ENCODE measurements around the gene NT5E.
"Not testable (repeated sequence)": the region's sequence is repeated elsewhere in the genome, so short reads cannot be mapped to it uniquely, and the experiment has no call there.

Gene NT5E

DNA sequence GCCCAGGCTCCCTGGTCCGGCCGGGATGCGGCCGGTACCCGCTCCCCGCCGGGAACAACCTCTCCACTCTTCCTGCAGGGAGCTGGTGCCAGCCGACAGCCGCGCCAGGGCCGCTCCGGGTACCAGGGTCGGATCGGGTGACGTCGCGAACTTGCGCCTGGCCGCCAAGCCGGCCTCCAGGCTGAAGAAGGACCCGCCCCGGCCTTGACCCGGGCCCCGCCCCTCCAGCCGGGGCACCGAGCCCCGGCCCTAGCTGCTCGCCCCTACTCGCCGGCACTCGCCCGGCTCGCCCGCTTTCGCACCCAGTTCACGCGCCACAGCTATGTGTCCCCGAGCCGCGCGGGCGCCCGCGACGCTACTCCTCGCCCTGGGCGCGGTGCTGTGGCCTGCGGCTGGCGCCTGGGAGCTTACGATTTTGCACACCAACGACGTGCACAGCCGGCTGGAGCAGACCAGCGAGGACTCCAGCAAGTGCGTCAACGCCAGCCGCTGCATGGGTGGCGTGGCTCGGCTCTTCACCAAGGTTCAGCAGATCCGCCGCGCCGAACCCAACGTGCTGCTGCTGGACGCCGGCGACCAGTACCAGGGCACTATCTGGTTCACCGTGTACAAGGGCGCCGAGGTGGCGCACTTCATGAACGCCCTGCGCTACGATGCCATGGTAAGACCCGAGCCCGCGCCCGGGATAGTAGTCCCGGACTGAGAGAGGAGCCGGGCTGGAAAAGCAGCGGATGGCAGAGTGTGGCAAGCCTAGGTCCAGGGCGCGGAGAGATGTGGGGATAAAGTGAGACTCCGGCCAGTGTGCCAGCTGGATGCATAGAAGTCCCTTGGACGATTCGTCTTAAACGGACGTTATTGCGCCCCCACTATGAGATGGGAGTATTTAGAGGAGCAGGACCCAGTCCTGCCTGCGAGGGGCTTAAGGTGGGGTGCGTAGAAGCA, at the start of gene NT5E:
Gene NT5E (plus strand): TSS at position 266 of the 942 bp plus-strand sequence. CDS start 57 bp downstream, at position 323.
- peak; percentile 82 for DNase-seq

DNA sequence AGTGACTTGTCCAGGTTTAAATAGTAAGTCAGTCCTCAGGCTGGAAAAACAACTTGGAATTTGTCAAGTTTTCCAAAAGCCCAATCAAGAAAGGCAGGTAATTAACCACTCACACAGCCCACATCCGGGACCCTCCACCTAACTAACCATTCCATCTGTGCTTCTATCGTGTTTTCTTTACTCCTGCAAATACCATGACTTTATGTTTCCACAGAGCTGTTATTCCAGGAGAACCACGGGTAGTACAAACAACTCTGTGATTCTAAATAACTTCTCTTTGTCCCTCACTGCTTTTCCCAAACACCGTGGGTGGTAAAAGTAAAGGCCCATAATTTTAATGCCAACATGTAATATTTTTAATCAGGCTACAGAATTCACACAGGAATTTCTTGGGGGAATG, 49.6 kb upstream of the NT5E start:
- no peak for DNase-seq

DNA sequence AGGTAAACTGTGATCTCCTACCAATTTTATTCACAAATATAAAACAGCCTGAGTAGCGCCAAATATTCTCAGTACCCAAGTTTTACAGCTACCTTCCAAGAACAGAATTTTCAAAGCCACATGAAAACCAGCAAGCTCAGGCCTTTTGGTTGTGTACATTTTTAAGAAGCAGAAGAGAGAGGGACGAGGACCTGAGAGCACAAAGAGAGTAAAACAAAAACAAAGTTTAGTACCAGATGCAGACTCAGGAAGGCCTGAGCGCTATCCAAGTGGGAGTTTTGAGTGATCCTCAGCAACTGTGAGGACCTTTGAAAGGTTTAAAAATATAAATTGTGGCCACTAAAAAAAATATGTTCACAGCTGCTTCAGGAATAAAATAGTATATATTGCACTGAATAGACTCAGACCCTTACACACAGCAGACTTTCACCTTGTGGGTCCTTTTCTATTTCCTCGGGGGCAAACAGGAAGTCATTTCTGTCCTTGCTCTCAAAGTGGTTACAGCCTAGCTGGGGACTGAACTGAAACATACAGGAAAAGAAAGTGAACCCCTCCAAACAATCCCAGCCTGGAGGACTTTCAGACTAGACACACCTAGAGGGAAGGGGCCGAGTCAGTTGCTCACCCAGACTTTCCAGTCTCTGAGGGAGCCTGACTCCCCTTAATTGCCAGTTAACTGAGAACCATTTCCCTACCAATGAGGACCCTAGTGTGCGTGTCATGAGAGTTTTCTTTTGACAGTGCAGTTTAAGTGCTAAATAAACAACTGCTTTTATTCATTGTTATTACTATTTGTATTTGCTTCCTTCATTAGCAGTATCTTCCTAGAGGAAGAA, 48.5 kb upstream of the NT5E start:
- no peak for DNase-seq

DNA sequence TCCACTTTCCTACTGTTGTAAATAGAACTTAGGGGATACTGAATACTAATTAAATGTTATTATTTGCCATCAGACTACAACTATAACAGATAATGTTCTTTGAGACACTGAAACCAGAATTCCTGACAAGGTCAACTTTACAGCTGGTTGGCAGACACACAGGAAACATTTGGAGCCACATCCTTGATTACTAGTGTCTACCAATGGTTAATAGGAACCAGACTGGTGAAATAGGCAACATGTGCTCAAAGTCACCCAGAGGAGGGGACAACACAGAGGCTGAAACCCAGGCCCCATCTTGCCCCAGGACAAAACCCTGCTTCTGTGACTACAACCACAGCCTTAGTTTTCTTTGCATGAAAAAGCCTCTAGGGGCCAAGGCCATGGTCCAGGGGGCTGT, 47.8 kb upstream of the NT5E start:
- DNase-seq: no peak

DNA sequence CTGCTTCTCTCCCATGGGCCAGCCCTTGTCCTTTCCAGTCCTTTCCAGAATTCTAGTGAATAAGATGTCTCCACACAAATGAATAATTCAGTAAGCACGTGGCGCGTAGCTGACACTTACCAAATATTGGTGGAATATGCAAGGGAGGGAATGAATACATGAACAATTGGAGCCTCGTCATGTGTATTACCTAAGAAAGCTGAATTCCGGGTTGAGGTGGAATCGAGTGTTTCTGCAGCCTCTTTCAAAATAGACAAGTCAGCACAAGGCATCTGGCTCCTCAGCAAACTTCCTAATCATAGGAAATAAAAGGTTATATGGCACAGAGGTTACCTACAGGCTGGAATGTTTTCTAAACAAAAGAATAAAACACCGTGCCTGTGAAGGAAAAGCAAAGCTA, 47.0 kb upstream of the NT5E start:
- no peak for DNase-seq

DNA sequence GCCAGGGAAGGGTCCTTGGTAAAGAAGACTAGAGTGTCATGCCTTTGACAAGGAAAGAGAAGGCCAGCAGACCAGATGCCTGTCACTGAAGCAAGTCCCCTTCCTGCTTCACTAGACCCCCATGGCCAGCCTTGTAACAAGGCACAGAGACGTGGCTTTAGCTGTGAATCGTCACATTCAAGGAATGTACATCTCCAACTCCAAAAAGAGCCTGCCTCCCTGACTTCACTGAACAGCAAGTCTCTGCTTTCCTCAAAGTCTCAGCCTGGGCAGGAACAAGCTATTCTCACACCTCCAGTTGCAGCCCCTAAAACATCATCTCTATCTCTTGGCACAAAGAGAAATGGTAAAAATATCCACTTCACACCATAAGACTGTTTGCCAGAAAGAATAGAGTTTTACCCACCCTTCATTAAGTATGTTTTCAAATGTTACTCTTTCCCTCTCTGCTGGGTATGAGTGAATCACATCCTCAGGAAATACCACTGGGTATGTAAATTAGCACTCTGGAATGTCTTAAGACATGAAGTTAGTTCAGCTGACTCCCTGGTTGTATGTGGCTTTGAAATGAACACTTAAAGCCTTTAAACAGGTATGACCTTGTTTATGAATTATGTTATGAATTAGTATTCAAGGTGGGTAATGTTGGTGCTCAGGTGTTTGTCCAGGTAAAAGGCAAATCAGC, 46.4 kb upstream of the NT5E start:
- DNase-seq: no peak

DNA sequence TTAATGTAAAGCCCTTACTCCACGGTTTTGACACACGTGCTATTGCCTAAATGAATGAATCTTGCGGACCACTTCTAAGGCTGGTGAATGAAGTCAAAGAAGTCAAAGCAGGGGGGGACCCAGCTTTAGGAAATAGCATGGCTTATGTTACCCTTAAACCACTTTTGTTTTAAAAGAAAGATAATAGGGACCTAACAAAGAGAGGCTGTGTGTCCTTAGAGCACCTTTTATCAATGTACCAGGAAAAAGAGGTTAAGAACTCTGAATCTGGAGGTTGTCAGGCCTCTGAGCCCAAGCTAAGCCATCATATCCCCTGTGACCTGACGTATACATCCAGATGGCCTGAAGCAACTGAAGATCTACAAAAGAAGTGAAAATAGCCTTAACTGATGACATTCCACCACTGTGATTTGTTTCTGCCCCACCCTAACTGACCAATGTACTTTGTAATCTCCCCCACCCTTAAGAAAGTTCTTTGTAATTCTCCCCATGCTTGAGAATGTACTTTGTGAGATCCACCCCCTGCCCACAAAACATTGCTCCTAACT, 45.8 kb upstream of the NT5E start:
- DNase-seq: not testable (repeated sequence)

DNA sequence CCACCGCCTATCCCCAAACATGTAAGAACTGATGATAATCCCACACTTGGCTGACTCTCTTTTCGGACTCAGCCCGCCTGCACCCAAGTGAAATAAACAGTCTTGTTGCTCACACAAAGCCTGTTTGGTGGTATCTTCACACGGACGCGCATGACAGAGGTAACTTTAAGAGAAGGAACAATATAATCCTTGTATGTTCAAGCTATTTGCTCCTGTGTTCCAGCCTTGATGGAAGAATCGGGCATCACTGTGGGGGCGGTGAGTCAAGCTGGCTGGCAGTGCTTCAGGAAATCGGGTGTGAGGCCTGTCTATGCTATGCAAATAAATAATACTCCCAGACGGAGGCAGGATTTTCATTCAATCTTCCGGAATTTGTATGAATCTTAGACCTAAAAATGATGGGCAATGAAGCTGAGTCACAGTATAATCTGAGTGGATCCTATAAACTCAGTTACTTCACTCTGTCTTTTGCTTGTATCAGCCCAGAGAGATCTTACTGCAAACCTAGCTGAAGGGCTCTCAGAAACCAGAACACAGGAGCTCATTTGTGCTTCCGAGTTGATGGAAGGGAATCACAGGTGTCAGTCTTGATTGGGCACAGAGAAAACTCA, 45.2 kb upstream of the NT5E start:
- peak; percentile 53 for DNase-seq

DNA sequence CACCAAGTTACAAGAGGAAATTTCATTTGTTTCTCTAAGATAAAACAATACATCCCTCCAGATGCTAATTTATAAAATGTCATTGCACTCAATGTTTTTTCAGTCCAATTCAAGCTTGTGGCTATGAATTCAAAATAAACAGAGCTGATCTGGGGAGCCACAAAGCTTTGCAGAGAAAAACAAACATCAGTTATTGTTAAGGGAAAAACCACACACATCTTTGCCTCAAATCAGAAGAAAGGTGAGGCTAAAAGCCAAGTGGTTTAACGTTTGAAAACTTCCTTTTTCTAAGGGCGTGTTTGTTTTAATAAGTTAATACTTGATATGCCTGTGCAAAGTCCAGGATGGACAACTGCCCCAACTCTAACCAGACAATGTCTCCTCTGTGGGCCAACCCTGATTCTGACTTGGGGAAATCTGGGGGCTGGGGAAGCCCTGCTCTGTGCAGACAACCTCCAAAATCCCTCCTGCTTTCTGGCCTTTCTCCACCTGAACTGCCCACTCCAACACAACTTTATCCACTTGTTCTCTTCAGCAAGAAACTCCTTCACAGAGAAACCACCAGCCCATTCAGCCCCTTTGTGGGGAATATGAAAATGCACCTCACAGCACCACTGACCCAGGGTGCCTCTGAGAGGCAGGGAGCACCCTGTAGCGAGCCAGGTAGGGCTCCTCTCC, 44.6 kb upstream of the NT5E start:
- DNase-seq: no peak

DNA sequence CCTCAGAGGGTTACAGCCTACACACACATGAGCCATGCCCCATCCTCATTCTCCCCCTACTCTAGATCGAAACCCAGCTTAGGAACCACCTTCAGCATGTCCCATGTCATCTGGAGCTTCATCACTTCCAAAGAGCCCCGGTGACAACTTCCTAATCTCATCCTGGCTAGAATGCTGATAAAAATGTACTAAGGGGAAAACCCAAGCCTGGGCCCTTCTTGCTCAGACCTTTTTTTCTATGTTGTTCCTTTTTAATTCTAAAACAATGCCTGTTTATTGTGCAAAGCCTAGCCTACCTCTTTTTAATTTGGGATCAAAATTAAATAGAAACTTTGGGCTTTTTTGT, 44.1 kb upstream of the NT5E start:
- DNase-seq: no peak

DNA sequence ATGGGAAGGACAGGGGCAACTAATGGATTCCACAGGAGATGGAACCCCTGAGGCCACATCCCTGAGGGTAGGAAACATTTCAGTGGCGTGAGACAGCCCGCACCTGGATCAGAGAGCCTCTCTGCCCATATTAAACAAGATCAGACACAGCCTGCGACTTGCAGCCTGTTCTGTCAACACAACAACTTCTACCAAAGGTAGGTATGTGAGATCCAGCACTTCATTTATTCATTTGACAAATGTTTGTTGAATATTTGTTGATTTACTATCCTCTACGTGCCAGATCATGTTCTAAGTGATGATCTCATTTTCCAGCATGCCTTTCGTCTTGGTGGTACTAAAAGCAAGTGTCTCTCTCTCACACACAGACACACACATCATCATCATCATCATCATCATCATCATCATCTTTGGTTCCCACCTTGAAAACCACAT, 43.2 kb upstream of the NT5E start:
- no peak for DNase-seq

DNA sequence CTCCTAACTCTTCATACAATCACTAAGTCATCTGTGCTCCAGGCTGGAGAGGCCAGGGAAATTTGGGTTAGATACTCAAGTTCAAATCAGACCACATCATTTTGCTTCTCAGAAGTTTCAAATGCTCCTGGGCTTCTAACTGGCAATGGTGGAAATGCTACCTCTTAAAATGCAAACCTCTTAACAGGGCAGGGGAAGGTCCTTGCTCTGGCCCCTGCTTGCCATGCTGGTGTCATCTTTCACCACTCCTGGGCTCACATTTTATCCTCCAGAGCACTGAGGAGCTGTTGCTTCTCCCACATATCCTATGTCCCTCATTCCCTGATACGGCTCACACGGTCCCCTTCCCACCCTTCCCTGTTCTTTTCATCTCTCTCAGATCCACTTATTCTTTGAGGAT, 41.8 kb upstream of the NT5E start:
- no peak for DNase-seq

DNA sequence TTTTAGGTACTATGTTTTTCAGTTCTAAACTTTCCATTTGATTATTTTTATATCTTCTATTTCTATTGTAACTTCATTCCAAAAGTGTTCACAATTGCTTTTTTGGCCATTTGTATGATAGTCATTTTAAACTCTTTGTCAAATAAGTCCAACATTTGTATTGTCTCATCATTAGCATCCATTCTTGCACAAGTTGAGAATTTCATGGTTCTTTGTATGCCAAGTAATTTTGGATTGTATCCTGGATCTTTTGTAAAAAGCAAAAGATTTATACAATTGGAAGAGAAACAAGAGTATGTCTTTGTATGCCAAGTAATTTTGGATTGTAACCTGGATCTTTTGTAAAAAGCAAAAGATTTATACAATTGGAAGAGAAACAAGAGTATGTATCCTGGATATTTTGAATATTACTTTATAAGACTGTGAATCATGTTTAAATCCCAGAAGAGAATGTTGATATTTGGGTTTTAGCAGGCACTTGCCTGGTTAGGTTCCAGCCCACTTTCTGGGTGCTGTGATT, 36.9 kb upstream of the NT5E start:
- DNase-seq: no peak

DNA sequence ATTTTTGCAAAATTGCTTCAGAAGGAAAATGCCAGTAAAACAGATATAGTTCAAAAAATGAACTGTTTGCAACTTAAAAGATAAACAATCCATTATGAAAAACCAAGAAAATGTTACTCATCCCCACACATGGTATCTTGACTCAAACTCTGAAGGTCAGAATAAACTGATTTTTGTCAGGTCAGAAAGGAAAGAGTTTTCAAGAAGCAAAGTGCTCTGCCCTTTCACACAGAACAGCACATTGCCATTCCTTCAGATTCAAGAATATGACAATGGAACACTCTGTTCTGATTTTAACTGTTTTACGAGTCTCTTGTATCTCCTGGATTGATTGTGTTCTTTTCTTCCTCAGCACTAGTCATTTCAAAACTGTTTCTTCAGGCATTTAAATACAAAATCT, 33.8 kb upstream of the NT5E start:
- no peak for DNase-seq

DNA sequence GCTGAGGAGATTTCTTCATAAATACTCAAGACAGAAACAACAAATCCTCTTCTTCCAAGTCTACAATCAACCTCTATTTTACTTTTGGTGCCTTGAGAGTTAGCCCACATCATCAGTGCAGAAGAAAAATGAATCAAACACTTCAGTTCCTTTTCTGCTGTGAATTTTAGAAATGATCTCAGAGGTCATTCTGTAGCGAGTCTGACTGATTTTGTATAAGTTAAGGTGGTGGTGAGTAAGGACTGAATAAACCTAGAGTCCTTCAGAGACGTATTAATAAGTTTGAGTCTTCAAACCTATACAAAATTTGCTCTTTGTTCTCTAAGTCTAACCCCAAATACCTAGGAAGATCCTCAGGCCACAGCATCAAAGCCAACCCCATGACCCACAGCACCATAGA, 33.1 kb upstream of the NT5E start:
- DNase-seq: no peak

DNA sequence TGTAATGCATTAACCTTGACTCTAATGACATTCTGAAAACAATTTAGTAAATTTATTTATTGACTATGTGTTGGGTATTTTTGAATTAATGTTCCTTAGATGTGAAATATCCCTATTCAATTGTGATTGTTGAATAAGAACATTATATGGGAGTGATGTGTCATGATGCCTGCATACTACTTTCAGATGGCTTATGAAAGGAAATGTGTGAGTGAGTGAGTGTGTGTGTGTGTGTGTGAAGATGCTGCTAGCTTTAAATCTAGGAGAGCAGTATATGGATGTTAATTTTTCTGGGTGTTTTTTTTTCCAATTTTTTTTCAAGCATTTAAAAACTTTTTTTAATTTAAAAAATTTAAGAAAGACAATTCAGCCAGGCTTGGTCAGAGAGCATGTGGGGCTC, 32.5 kb upstream of the NT5E start:
- DNase-seq: no peak

DNA sequence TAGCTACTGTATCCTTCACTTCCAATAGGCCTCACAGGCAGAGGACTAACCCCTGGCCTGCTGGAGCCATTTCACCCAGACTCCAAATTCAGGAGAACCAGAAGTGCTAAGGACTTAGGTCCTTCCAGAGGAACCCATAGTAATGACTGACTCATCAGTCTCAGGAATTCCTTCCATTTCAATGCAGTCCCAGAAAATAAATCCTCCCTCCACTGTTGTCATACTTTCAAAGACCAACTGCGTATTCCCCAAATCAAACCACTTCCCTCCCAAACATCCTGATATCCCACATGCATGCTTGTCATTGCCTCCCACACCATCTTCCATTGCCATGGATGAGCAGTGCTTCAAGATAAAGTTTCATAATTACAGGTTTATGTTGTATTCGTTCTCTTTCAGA, 31.8 kb upstream of the NT5E start:
- DNase-seq: no peak

DNA sequence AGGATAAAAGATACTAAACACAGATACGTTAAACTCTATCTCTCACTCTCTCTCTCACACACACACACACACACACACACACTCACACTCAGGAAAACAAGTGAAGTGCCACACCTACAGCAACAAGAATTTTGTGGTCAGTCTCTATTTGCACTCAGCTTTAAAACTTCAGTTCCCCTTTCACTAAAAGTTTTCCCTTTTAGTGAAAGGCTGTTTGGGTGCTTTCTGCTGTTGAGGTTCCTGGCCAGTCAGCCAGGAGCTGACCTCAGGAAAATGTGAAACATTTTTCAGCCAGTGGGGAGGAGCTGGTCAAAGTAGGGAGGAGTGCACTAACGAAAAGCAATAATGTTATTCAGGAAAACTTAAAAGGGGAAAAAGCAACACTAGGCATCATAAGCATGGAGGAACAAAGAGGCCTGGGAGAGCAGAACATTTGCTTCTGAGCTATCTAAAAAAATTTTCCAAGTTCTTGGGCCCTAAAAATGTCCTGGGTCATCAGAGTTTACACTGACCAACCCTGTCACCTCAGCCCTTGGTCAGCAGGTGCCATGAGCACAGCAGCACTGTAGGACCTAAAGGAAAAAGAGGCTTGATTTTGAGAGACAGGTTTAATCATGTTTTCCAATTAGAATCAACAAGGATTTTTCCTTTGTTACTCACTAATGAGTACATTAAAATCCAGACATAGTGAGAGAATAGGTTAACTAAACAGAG, 30.7 kb upstream of the NT5E start:
- DNase-seq: peak; percentile 30

DNA sequence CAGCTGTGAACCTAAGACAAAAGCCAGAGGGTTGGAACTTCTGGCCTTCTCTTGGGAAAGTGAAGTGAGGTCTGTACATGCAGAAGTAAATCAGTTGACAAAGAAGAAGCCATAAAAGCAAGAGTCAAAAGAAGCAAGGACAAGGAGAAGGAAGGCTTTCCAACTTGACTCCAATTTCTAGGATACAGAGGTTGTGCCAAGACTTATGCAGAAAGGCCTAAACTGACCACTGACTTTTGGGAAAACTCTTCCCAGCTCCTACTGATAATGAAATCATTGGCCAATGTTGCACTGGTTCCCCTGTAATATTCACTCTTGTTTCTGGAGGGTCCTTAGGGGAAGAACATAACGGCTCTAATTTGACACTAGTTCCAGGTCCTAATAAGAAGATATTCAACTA, 29.3 kb upstream of the NT5E start:
- no peak for DNase-seq

DNA sequence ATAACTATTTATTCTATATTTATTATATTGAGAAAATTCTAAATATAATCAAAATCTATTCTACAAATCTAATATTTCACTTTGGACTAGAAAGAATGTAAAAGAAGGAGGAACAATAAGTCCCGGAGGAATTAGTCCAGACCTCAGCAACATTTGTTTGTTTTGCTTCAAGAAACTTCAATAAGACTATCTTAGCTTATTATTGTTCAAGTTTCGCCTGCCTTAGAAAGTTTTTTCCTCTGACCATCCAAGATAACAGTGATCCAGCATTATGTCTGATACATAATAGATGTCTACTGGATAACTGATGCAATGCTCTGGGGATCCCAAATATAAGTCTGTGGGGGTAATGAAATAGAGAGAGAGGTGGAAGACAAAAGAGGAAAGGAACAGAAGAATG, 28.7 kb upstream of the NT5E start:
- DNase-seq: no peak

DNA sequence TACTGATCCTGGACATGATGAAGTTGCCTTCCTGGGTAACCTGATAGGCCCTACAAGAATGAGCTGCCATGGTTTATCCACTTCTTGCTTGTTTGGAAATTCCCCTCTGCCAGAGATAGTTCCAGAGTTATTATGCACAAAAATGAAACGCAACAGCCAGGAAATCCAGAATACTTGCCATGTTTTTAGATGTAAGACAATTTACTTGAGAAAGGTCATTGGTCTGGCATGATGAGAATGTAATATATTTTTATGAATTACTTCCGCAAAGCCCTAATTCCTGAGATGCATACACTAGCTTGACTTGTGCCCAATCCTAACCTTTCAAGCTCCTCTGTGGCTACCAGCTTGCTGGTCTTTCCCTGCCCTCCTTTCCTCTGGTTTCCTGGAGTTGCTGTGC, 27.9 kb upstream of the NT5E start:
- no peak for DNase-seq

Measured in right hindlimb (tissue), 1 donor.